ENCODE measurements around the gene CACTIN. TPM values are rescaled to one million over a fixed set of nuclear protein-coding genes. Genes with fewer than 3 reads are reported as not detected.

CACTIN gene
- polyA plus RNA-seq, result 20.6 TPM

- peaks cover 2% of the 10 kb centered on the region for H3K27me3 Mint-ChIP-seq
- peak within 1 kb of the TSS; percentile 85 to 100 (median 98) for H3K4me3 Mint-ChIP-seq
- H3K9me3 Mint-ChIP-seq, result no peaks in the 10 kb centered on the region
- H3K36me3 Mint-ChIP-seq, result no peaks in the 10 kb centered on the region
- H3K4me1 Mint-ChIP-seq, result peaks cover 17 to 20% (median 17%) of the 10 kb centered on the region in 3 donors
- H3K27ac Mint-ChIP-seq, result peak within 1 kb of the TSS; percentile 89 to 100 (median 98)
Measured at GRCh38 chr19:3626473-3627350, at the start of gene CACTIN. TSS of gene CACTIN (minus strand) at chr19:3626790. CDS start at chr19:3626762, 28 bp downstream.

DNA sequence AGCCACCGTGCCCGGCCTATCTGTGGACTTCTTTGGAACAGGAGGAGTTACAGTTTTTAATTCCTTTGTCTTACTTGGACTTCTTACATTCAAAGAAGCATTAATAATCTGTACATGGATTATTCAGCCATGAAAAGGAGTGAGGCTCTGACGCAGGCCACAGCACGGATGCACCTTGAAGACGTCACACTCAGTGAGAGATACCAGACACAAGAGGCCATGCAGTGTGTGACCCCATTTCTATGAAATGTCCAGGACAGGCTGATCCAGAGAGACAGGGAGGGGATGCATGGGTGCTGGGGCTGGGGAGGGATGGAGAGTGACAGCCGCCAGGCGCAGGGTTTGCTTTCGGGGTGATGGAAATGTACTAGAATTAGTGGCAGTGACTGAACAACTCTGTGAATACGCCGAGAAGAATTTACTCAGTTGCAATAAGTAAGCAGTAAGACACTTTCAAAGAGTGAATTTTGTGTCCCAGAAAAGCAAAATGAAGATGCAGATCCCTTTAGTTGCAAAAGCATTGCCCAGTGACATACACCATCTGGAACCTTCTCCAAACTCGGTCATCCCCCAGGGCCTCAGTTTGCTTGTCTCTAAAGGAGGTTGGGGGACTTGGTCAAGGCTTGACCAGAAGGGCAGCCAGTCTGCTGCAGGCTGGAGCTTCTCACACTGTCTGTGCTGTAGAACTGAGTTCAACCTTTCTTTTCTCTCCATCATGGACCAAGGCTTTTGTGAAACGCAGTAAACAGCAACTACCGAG, 48.4 kb upstream of the CACTIN start:
- H3K4me3 Mint-ChIP-seq, result peak overlapping the region in 2 of 4 donors; percentile 47 to 66
- peaks cover 13% of the 10 kb centered on the region for H3K36me3 Mint-ChIP-seq
- H3K4me1 Mint-ChIP-seq, result peaks cover 0 to 10% (median 5%) of the 10 kb centered on the region in 3 donors
- H3K9me3 Mint-ChIP-seq, result no peaks in the 10 kb centered on the region
- H3K27me3 Mint-ChIP-seq, result peaks cover 11% of the 10 kb centered on the region
- no peak overlapping the region for H3K27ac Mint-ChIP-seq

DNA sequence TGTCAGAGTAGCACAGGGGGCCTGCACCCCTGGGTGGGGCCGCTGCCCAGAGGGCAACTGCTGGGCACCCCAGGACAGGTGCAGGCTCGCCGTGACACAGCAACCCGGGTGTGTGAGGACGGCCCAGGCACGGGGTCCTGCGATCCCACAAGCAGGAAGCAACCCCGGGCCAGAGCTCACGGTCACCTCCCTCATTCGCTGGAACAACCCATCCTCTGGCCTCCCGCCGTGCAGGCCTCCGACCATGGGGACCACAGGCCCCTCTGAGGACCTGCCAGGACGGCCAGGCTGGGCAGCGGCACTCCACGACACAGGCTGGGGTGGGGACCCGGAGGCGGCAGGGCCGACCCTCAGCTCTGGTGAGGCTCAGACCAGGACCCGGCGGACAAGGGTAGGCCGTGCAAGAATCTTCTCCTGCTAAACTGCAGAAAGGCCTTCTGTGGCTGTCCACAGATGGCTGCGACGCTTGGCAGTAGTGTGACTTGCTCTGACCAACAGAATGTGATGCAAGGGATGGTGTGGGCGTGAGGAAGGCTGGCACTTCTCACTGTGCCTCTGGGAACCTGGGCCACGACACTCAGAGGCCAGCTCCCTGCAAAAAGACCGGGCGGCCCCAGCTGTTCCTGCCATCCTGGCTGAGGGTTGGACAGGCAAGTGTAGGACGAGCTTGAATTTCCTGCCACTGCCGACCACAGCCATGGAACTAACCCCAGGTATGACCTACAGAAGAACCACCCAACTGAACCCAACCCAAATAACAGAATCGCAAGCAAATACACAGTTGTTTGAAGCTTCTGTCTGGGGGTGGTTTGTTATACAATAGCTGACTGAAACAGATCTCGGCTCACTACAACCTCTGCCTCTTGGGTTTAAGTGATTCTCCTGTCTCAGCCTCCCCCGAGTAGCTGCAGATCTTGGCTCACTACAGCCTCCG, 47.2 kb upstream of the CACTIN start:
- Mint-ChIP-seq H3K27ac (no peak overlapping the region), H3K9me3 (no peaks in the 10 kb centered on the region), H3K27me3 (peaks cover 11% of the 10 kb centered on the region), H3K4me1 (peaks cover 0 to 10% (median 5%) of the 10 kb centered on the region in 3 donors), H3K36me3 (peaks cover 13% of the 10 kb centered on the region), H3K4me3 (peak overlapping the region in 1 of 4 donors; percentile 88)

- peaks cover 0 to 10% (median 5%) of the 10 kb centered on the region in 3 donors for H3K4me1 Mint-ChIP-seq
- peak overlapping the region in 1 of 4 donors; percentile 88 for H3K4me3 Mint-ChIP-seq
- no peak overlapping the region for H3K27ac Mint-ChIP-seq
- no peaks in the 10 kb centered on the region for H3K9me3 Mint-ChIP-seq
- H3K27me3 Mint-ChIP-seq, result peaks cover 11% of the 10 kb centered on the region
- peaks cover 13% of the 10 kb centered on the region for H3K36me3 Mint-ChIP-seq
Measured at GRCh38 chr19:3672993-3673392, 46.4 kb upstream of the CACTIN start.

GRCh38 chr19:3672575-3672948, 46.0 kb upstream of the CACTIN start:
- no peak overlapping the region for H3K4me3 Mint-ChIP-seq
- no peak overlapping the region for H3K27ac Mint-ChIP-seq
- H3K9me3 Mint-ChIP-seq, result no peaks in the 10 kb centered on the region
- H3K27me3 Mint-ChIP-seq, result peaks cover 11% of the 10 kb centered on the region
- H3K36me3 Mint-ChIP-seq, result peaks cover 13% of the 10 kb centered on the region
- peaks cover 0 to 10% (median 5%) of the 10 kb centered on the region in 3 donors for H3K4me1 Mint-ChIP-seq

GRCh38 chr19:3671680-3672574, 45.3 kb upstream of the CACTIN start:
- Mint-ChIP-seq H3K9me3 (no peaks in the 10 kb centered on the region), H3K36me3 (peaks cover 10% of the 10 kb centered on the region), H3K27ac (no peak overlapping the region), H3K4me3 (no peak overlapping the region), H3K4me1 (peaks cover 0 to 10% (median 5%) of the 10 kb centered on the region in 3 donors), H3K27me3 (peaks cover 11% of the 10 kb centered on the region)

- Mint-ChIP-seq H3K27me3 (peaks cover 12% of the 10 kb centered on the region), H3K36me3 (peaks cover 11% of the 10 kb centered on the region), H3K9me3 (no peaks in the 10 kb centered on the region), H3K4me1 (peaks cover 0 to 14% (median 7%) of the 10 kb centered on the region in 3 donors), H3K27ac (no peak overlapping the region), H3K4me3 (peak overlapping the region in 3 of 4 donors; percentile 21 to 85 (median 47))
Measured at GRCh38 chr19:3670796-3671679, 44.4 kb upstream of the CACTIN start.

DNA sequence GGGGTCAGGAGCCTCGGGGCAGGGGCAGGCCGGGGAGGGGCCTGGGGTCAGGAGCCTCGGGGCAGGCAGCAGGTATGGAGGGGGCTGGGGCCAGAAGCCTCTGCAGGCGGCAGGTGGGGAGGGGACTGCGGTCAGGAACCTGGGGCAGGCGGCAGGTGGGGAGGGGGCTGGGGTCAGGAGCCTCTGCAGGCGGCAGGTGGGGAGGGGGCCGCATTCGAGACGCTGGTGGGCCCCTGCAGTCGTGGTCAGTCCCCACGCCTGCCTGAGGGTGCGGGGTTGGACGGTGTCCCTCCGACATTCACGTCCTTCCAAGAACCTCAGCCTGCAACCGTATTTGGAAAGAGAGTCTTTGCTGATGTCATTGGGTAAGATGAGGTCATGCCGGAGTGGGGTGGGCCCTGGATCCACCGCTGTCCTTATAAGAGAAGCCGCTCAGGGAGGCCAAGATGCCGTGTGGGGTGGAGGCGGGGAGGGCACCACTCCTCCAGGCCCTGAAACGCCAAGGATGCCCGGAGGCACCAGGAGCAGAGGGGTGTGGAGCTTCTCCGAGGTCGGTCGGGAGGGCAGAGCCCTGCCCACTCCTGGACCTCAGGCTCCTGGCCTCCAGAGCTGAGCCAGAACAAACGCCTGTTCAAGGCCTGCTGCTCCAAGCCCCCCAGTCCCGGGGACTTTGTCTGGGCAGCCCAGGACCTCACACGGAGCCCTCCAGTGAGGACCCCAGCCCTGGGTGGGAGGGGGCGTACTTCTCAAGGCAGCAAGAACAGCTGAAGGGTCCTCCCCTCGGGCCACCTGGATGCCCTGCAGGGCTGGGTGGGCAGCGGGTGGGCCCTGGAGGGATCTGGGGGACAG, 43.6 kb upstream of the CACTIN start:
- Mint-ChIP-seq H3K4me3 (peak overlapping the region in 1 of 4 donors; percentile 80), H3K36me3 (peaks cover 11% of the 10 kb centered on the region), H3K9me3 (no peaks in the 10 kb centered on the region), H3K4me1 (peaks cover 0 to 17% (median 7%) of the 10 kb centered on the region in 3 donors), H3K27ac (no peak overlapping the region), H3K27me3 (peaks cover 12% of the 10 kb centered on the region)

DNA sequence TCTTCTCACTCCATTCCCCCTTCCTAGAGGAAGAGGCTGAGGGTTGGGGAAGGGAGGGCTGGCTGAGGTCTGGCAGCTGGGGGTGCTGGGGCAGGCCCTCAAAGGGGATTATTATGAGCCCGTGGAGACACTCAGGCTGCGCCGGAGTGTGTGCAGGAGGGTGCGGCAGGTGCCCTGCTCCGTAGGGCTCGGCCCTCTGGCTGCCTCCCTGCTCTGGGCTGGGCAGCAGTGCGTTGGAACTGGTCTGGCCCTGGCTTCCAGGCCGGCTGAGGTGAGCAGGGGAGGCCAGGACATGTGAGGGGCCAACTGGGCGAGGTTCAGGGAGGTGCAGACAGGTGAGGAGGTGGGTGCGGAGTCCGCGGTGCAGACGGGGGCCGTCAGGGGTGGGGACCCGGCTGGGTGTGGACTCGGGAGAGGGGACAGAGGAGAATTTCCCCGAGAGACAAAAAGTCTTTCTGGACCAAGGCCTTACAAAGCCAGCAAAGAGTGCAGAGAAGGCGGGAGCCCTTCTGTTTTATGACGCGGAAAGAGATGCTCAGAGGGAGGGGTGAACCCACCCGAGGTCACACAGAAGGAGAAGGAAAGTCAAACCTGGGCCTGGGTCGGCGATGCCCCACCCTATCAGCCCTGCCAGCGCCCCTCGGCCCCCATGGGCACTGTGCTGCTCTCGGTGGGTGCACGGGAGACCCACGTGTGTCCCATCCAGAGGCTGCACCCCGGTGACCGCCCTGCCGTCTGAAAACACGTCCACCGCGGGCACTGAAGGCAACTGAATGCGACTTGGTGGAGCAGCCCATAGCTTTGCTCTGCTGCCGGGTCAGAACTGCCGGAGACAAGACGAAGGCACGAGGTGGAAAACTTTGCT, 42.7 kb upstream of the CACTIN start:
- peaks cover 0 to 20% (median 7%) of the 10 kb centered on the region in 3 donors for H3K4me1 Mint-ChIP-seq
- H3K27ac Mint-ChIP-seq, result no peak overlapping the region
- H3K9me3 Mint-ChIP-seq, result no peaks in the 10 kb centered on the region
- H3K27me3 Mint-ChIP-seq, result peaks cover 12% of the 10 kb centered on the region
- H3K4me3 Mint-ChIP-seq, result peak overlapping the region in 1 of 4 donors; percentile 37
- H3K36me3 Mint-ChIP-seq, result peaks cover 7% of the 10 kb centered on the region

- Mint-ChIP-seq H3K27ac (no peak overlapping the region), H3K4me1 (peaks cover 0 to 20% (median 7%) of the 10 kb centered on the region in 3 donors), H3K4me3 (peak overlapping the region in 1 of 4 donors; percentile 77), H3K9me3 (no peaks in the 10 kb centered on the region), H3K36me3 (peaks cover 5% of the 10 kb centered on the region), H3K27me3 (peaks cover 12% of the 10 kb centered on the region)
Measured at GRCh38 chr19:3668331-3669081, 41.9 kb upstream of the CACTIN start.

GRCh38 chr19:3667766-3668165, 41.2 kb upstream of the CACTIN start:
- H3K27ac Mint-ChIP-seq, result no peak overlapping the region
- H3K9me3 Mint-ChIP-seq, result no peaks in the 10 kb centered on the region
- peaks cover 0 to 20% (median 7%) of the 10 kb centered on the region in 3 donors for H3K4me1 Mint-ChIP-seq
- no peak overlapping the region for H3K4me3 Mint-ChIP-seq
- peaks cover 12% of the 10 kb centered on the region for H3K27me3 Mint-ChIP-seq
- peaks cover 4% of the 10 kb centered on the region for H3K36me3 Mint-ChIP-seq

All from IgD-negative memory B cell (primary cell).